GM03348 (cell line): ENCODE data around the gene AGAP5.

Experiments used
- DNase-seq: peaks from one replicate; pipeline ENCODE4 v3.0.0; 2012; ENCODE audit warnings: low spot score

The AGAP5 gene

GRCh38 chr10:73625884-73626752 lies 71.8 kb downstream of the AGAP5 start:
- peak; percentile 96 for DNase-seq

DNA sequence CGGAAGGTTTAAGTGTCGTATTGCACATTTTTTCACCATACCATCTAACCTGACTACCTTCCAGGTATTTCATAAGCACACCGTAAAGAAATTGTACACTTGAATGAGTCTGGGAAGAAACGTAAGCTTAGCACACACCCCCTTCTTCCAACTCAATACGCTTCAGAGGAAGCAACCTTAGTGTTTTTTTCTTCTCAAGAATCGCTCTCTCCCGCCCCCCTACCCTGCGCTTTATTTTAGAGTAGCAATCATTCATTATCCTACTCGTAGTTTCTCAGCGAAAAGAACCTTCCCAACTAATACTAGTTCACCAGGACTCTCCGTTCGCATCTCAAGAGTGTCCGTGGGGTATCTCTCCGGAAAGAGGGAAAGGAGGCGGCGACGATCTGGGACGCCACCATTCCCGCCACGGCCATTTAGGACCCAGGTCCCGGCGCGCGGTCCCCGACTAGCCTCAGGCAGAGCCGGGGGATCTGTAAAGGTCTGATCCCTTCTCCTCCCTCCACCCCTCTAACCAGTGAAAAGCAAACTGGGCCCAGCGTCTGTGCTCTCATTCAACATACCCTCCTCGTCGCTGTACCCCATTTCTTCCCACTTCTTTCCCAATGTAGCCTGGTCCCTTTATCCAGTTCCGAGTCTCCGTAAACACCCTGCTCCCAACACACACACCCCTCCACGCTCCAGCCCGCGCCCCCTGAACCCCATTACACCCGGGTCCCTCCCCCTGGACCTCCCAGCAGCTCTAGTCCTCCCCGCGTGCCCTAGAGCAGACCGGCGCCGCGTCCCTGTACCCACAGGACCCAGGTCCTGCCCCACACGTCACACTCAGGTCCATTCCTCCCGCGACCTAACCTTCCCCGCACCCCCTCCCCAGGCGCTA lies 72.7 kb downstream of the AGAP5 start:
- DNase-seq = peak; percentile 53
